ENCODE measurements around the gene IGSF1. TPM values are rescaled to one million over a fixed set of nuclear protein-coding genes. Genes with fewer than 3 reads are reported as not detected.

IGSF1 gene
- total and polyA plus RNA-seq, 9 of the 15 experiments (the other 6 are each of a cell fraction or from before 2014, with no cell fraction given) = 0.33 to 1.5 (median 1.0) TPM

- ChIA-PET POLR2A (no interaction called here), CTCF (ENCODE audit: low intra/inter-chr PET ratio) (no interaction called here)
- ATAC-seq (no peak), DNase-seq (ENCODE audit: extremely low read depth in 1 of 4, low spot score in 3 of 4) (peak in 2 of 4 experiments; percentile 7 to 12), FAIRE-seq (no peak)
- no peaks in the 10 kb centered on the region for H3K9me1 ChIP-seq (ENCODE audit: control insufficient read depth, insufficient read depth, low read length)
- in situ Hi-C loops (cut with MboI) = no loop called here
- TF ChIP-seq KDM1A (IDR thresholded peaks at IDR 0.05) = no peak
- TF ChIP-seq KLF16 (IDR thresholded peaks at IDR 0.05) = no peak
- no peak for TF ChIP-seq TCF15 (CRISPR knock-in tag; IDR thresholded peaks at IDR 0.05)
- no peak for TF ChIP-seq KLF10 (CRISPR knock-in tag; IDR thresholded peaks at IDR 0.05)
- TF ChIP-seq ZNF232 (CRISPR knock-in tag; IDR thresholded peaks at IDR 0.05) = no peak
- TF ChIP-seq SRF (CRISPR knock-in tag; IDR thresholded peaks at IDR 0.05) = no peak
- TF ChIP-seq KDM5B (IDR thresholded peaks at IDR 0.05; ENCODE audit: insufficient replicate concordance, low read depth, low read length) = no peak
- no peak for TF ChIP-seq MYC (IDR thresholded peaks at IDR 0.05; ENCODE audit: low read depth, low read length)
- no peak for TF ChIP-seq MYC (CRISPR knock-in tag; IDR thresholded peaks at IDR 0.05; ENCODE audit: borderline replicate concordance, low read depth)
- no peak for TF ChIP-seq NUFIP1 (IDR thresholded peaks at IDR 0.05; ENCODE audit: partially characterized antibody)
- no peak for TF ChIP-seq SRSF1 (IDR thresholded peaks at IDR 0.05; ENCODE audit: low read depth, low read length)
- no peak for TF ChIP-seq FOSL1 (tag; conservative IDR thresholded peaks at IDR 0.05)
- H3K27me3 ChIP-seq (ENCODE audit: control insufficient read depth in 2 of 2, insufficient read depth in 2 of 2, low read length in 2 of 2) = no peaks in the 10 kb centered on the region
- H4K20me1 ChIP-seq (replicated peaks; ENCODE audit: control insufficient read depth, insufficient read depth, low read length) = no peaks in the 10 kb centered on the region
- H3K36me3 ChIP-seq (ENCODE audit: control insufficient read depth, insufficient read depth, low read length) = no peaks in the 10 kb centered on the region
- BruUV-seq (replicated peaks) = no TSS peak
- H3K4me3 ChIP-seq = no peak overlapping the region
- 0% methylated on average over 2 of the region's 2 CpGs for WGBS (ENCODE audit: insufficient coverage, low coverage, missing lambda C conversion rate)
- no peaks in the 10 kb centered on the region; a peak in 1 of 5 replicates for H3K4me1 ChIP-seq (replicated peaks in 1 of 2; ENCODE audit: control insufficient read depth in 2 of 2, insufficient read depth in 2 of 2, low read length in 2 of 2)
- intact Hi-C loops (cut with micrococcal nuclease) = no loop called here
- no peaks in the 10 kb centered on the region for H3K9me3 ChIP-seq (replicated peaks; ENCODE audit: control insufficient read depth, insufficient read depth, low read depth, low read length)
- no peak overlapping the region for H3K4me2 ChIP-seq (ENCODE audit: insufficient read depth, low read length)
- H3K79me2 ChIP-seq (ENCODE audit: control insufficient read depth, insufficient read depth, low read length) = no peaks in the 10 kb centered on the region
- no peak overlapping the region for H3K9ac ChIP-seq (ENCODE audit: insufficient read depth in 1 of 2, low read depth in 2 of 2, low read length in 2 of 2)
- no peak overlapping the region for H3K27ac ChIP-seq (ENCODE audit: extremely low read depth, low read depth, low read length)
- H2AFZ ChIP-seq (ENCODE audit: low read depth, low read length) = no peak overlapping the region
These were observed 51.7 kb downstream of the IGSF1 start for GRCh38 chrX:131237363-131237762.

All from K562 (cell line).